Bone marrow (tissue), 2 donors: ENCODE measurements around the gene PRELID3B.
"Not testable (repeated sequence)": the region's sequence is repeated elsewhere in the genome, so short reads cannot be mapped to it uniquely, and the experiment has no call there.

Source experiments
- DNase-seq, 2 donors: peaks; one replicate each; lab custom pipeline; 2025; lab: John Stamatoyannopoulos, UW

PRELID3B gene

GRCh38 chr20:59025511-59025910, 17.1 kb downstream of the PRELID3B start:
- no peak for DNase-seq

- no peak for DNase-seq
Observed at GRCh38 chr20:59025086-59025485, 17.5 kb downstream of the PRELID3B start.

GRCh38 chr20:59024111-59024530, 18.5 kb downstream of the PRELID3B start:
- no peak for DNase-seq

GRCh38 chr20:59023616-59024015, 19.0 kb downstream of the PRELID3B start:
- no peak for DNase-seq

GRCh38 chr20:59022754-59023153, 19.8 kb downstream of the PRELID3B start:
- DNase-seq = no peak

GRCh38 chr20:59020938-59021551, 21.5 kb downstream of the PRELID3B start:
- no peak for DNase-seq

- no peak for DNase-seq
Observed at GRCh38 chr20:59019217-59019616, 23.4 kb downstream of the PRELID3B start, which contains the start of gene TUBB1. Gene TUBB1, plus strand, starts transcription at chr20:59019429. Its CDS starts 94 bp downstream, at chr20:59019523.

GRCh38 chr20:59018817-59019216, 23.8 kb downstream of the PRELID3B start:
- no peak for DNase-seq

GRCh38 chr20:59017493-59018231, 24.9 kb downstream of the PRELID3B start:
- DNase-seq = no peak

- peak in 1 of 2 donors; percentile 11 for DNase-seq
Observed at GRCh38 chr20:59016795-59017492, 25.6 kb downstream of the PRELID3B start.

- DNase-seq = no peak
Observed at GRCh38 chr20:59015812-59016711, 26.5 kb downstream of the PRELID3B start.

GRCh38 chr20:59015411-59015810, 27.2 kb downstream of the PRELID3B start:
- DNase-seq = no peak

- DNase-seq = no peak
Observed at GRCh38 chr20:59014680-59015389, 27.8 kb downstream of the PRELID3B start.

GRCh38 chr20:59013959-59014608, 28.5 kb downstream of the PRELID3B start:
- no peak for DNase-seq

GRCh38 chr20:59013031-59013951, 29.3 kb downstream of the PRELID3B start:
- DNase-seq = no peak

GRCh38 chr20:59011874-59012157, 30.8 kb downstream of the PRELID3B start:
- DNase-seq = not testable (repeated sequence)

GRCh38 chr20:59010995-59011873, 31.4 kb downstream of the PRELID3B start:
- DNase-seq = peak in 1 of 2 donors; percentile 63

GRCh38 chr20:59010321-59010994, 32.1 kb downstream of the PRELID3B start:
- no peak for DNase-seq
